ENCODE measurements around the gene UBE2D1.

The UBE2D1 gene

GRCh38 chr10:58351616-58352578 lies 17.1 kb downstream of the UBE2D1 start:
- ATAC-seq (replicated peaks) (no peak), DNase-seq (no peak)
- Mint-ChIP-seq H3K9me3 (no peaks in the 10 kb centered on the region), H3K4me3 (no peak overlapping the region), H3K4me1 (peaks cover 24 to 71% of the 10 kb centered on the region in 2 donors), H3K27me3 (no peaks in the 10 kb centered on the region), H3K36me3 (peaks cover 4 to 8% of the 10 kb centered on the region in 2 donors), H3K27ac (no peak overlapping the region)

GRCh38 chr10:58352956-58353610 lies 18.3 kb downstream of the UBE2D1 start:
- Mint-ChIP-seq H3K4me1 (peaks cover 25 to 62% of the 10 kb centered on the region in 2 donors), H3K36me3 (peaks cover 0 to 3% of the 10 kb centered on the region in 2 donors), H3K27ac (no peak overlapping the region), H3K4me3 (no peak overlapping the region), H3K9me3 (no peaks in the 10 kb centered on the region), H3K27me3 (no peaks in the 10 kb centered on the region)
- DNase-seq (no peak), ATAC-seq (replicated peaks) (no peak)

GRCh38 chr10:58356756-58357155 lies 21.9 kb downstream of the UBE2D1 start:
- H3K4me3 Mint-ChIP-seq = no peak overlapping the region
- no peaks in the 10 kb centered on the region for H3K27me3 Mint-ChIP-seq
- peaks cover 0 to 7% of the 10 kb centered on the region in 2 donors for H3K36me3 Mint-ChIP-seq
- DNase-seq = no peak
- no peak overlapping the region for H3K27ac Mint-ChIP-seq
- ATAC-seq (replicated peaks) = no peak
- no peaks in the 10 kb centered on the region for H3K9me3 Mint-ChIP-seq
- H3K4me1 Mint-ChIP-seq = peaks cover 25 to 52% of the 10 kb centered on the region in 2 donors

- Mint-ChIP-seq H3K9me3 (no peaks in the 10 kb centered on the region), H3K4me3 (no peak overlapping the region), H3K36me3 (peaks cover 0 to 7% of the 10 kb centered on the region in 2 donors), H3K27ac (no peak overlapping the region), H3K27me3 (no peaks in the 10 kb centered on the region), H3K4me1 (peaks cover 21 to 38% of the 10 kb centered on the region in 2 donors)
- ATAC-seq (replicated peaks) (no peak), DNase-seq (no peak)
Observed at GRCh38 chr10:58358314-58358933, 23.6 kb downstream of the UBE2D1 start.

DNA sequence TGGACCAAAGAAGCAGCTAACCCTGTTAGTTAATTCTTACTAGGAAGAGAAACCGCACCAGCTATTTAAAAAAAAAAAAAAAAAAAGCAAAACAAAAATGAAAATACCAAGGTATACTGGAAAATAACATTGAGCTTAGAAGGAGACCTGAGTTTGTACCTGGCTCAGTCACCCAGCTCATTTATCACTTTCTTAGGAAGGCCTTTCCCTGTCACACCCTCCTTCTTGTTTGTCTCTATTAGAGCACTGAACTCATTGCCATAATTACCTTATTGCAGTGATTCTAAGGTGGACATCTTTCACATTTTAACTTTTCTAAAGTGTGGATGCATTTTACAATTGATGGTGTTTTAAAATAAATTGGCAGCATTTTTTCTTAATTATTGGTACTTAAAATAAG lies 24.1 kb downstream of the UBE2D1 start:
- H3K27me3 Mint-ChIP-seq = no peaks in the 10 kb centered on the region
- ATAC-seq (replicated peaks) (no peak), DNase-seq (no peak)
- no peaks in the 10 kb centered on the region for H3K9me3 Mint-ChIP-seq
- H3K4me3 Mint-ChIP-seq = no peak overlapping the region
- H3K36me3 Mint-ChIP-seq = peaks cover 2 to 12% of the 10 kb centered on the region in 2 donors
- H3K27ac Mint-ChIP-seq = no peak overlapping the region
- peaks cover 21 to 37% of the 10 kb centered on the region in 2 donors for H3K4me1 Mint-ChIP-seq

- DNase-seq (no peak), ATAC-seq (replicated peaks) (peak; percentile 59 to 76)
- Mint-ChIP-seq H3K27me3 (no peaks in the 10 kb centered on the region), H3K9me3 (no peaks in the 10 kb centered on the region), H3K4me3 (no peak overlapping the region), H3K27ac (no peak overlapping the region), H3K36me3 (peaks cover 5 to 16% of the 10 kb centered on the region in 2 donors), H3K4me1 (peaks cover 21 to 33% of the 10 kb centered on the region in 2 donors)
Observed at GRCh38 chr10:58359541-58359940, 24.7 kb downstream of the UBE2D1 start.

DNA sequence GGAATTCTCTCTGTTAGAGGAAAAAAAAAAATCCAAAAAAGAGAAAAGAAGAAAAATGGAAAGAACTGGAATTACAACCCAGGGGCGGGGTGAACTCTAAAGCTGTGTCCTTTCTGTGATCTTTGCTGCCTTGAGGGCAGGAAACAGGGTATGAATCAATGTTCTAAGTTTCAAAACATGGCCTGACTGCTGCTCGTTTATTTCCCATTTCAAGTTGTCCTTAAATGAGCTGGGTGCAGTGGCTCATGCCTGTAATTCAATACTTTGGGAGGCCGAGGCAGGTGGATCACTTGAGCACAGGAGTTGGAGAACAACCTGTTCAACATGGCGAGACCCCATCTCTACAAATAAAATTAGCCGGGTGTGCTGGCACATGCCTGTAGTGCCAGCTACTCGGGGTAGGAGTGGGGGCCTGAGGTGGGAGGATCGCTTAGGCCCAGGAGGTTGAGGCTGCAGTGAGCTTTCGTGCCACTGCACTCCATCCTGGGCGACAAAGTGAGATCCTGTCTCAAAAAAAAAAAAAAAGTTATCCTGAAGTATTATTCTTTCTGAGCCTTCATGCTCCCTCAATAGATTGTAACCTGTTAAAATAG lies 25.7 kb downstream of the UBE2D1 start:
- no peak for ATAC-seq (replicated peaks)
- H3K9me3 Mint-ChIP-seq = no peaks in the 10 kb centered on the region
- no peak for DNase-seq
- peaks cover 9 to 22% of the 10 kb centered on the region in 2 donors for H3K36me3 Mint-ChIP-seq
- peaks cover 17 to 26% of the 10 kb centered on the region in 2 donors for H3K4me1 Mint-ChIP-seq
- no peak overlapping the region for H3K27ac Mint-ChIP-seq
- no peaks in the 10 kb centered on the region for H3K27me3 Mint-ChIP-seq
- H3K4me3 Mint-ChIP-seq = no peak overlapping the region

DNA sequence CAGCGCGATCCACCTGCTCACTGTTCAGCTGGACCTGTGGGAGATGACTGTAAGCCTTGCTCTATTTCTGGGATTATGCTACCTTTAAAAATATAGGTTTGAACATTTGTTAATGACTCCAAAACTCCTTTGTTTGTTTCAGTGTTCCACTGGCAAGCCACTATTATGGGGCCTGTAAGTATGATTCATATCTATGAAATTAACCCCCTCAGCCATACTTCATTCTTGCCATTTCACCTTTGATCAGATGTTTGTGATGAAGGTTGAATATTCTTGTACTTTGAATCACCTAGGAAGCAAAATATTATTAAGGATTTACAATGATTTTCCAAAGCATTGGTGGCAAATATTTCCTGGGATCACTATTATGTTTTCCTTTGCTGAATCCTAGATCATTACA lies 26.5 kb downstream of the UBE2D1 start:
- H3K9me3 Mint-ChIP-seq = no peaks in the 10 kb centered on the region
- no peak overlapping the region for H3K4me3 Mint-ChIP-seq
- DNase-seq = no peak
- no peak for ATAC-seq (replicated peaks)
- no peak overlapping the region for H3K27ac Mint-ChIP-seq
- H3K27me3 Mint-ChIP-seq = no peaks in the 10 kb centered on the region
- peaks cover 9 to 22% of the 10 kb centered on the region in 2 donors for H3K36me3 Mint-ChIP-seq
- H3K4me1 Mint-ChIP-seq = peaks cover 15 to 26% of the 10 kb centered on the region in 2 donors

DNA sequence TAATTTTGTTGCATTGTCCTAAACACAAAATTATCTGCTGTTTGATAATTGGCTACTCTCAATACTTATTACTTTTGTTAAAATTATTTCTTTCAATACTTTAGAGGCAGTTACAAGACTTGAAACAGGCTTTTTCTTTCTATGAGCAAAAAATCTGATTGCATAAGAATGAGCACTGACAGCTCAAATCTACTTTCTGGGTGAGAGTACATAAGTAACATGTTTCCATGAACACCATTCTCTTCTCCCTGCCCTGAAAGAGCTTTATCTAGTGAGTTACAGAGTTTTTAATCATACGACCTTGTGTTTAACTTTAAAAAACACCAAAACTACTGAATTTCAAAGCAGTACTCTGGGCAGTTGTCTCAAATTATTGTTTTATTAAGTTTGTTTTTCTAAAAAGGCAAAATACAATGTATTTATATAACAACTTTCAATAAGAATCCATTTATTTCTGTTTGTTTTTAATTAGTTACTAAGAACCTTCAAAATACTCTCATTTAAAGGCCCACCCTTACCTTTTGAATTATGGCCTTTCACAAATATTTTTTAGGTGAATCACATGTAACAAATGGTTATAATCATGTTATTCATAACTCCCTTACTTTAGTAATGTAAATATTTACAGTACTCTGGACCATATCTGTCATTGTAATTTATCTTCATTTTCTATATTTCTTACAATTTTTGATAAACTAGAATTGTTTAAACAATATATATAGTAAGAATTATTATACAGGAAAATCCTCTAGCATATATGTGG lies 27.4 kb downstream of the UBE2D1 start:
- ATAC-seq (replicated peaks) = no peak

GRCh38 chr10:58367069-58367468 lies 32.3 kb downstream of the UBE2D1 start:
- Mint-ChIP-seq H3K9me3 (no peaks in the 10 kb centered on the region), H3K27me3 (no peaks in the 10 kb centered on the region), H3K4me1 (no peaks in the 10 kb centered on the region), H3K4me3 (no peak overlapping the region), H3K36me3 (peaks cover 9 to 15% of the 10 kb centered on the region in 2 donors), H3K27ac (no peak overlapping the region)
- ATAC-seq (replicated peaks) (no peak), DNase-seq (no peak)

More for the DNA sequence above, 27.4 kb downstream of the UBE2D1 start:
- H3K4me3 Mint-ChIP-seq = no peak overlapping the region
- H3K27ac Mint-ChIP-seq = no peak overlapping the region
- peaks cover 9 to 22% of the 10 kb centered on the region in 2 donors for H3K36me3 Mint-ChIP-seq
- no peaks in the 10 kb centered on the region for H3K27me3 Mint-ChIP-seq
- H3K4me1 Mint-ChIP-seq = peaks cover 12 to 19% of the 10 kb centered on the region in 2 donors
- H3K9me3 Mint-ChIP-seq = no peaks in the 10 kb centered on the region
- DNase-seq = no peak

GRCh38 chr10:58371473-58371872 lies 36.7 kb downstream of the UBE2D1 start:
- Mint-ChIP-seq H3K4me3 (no peak overlapping the region), H3K27me3 (no peaks in the 10 kb centered on the region), H3K4me1 (no peaks in the 10 kb centered on the region), H3K36me3 (no peaks in the 10 kb centered on the region), H3K27ac (no peak overlapping the region), H3K9me3 (no peaks in the 10 kb centered on the region)
- ATAC-seq (replicated peaks) (no peak), DNase-seq (no peak)

GRCh38 chr10:58372607-58373441 lies 38.0 kb downstream of the UBE2D1 start:
- Mint-ChIP-seq H3K27me3 (no peaks in the 10 kb centered on the region), H3K4me3 (no peak overlapping the region), H3K27ac (no peak overlapping the region), H3K4me1 (no peaks in the 10 kb centered on the region), H3K36me3 (peaks cover 0 to 5% of the 10 kb centered on the region in 2 donors), H3K9me3 (no peaks in the 10 kb centered on the region)
- ATAC-seq (replicated peaks) = peak; percentile 71 to 80
- DNase-seq = no peak

- H3K27ac Mint-ChIP-seq = peak overlapping the region; percentile 51
- H3K36me3 Mint-ChIP-seq = peaks cover 0 to 6% of the 10 kb centered on the region in 2 donors
- DNase-seq (no peak), ATAC-seq (replicated peaks) (peak in 1 of 2 donors; percentile 18)
- H3K4me1 Mint-ChIP-seq = no peaks in the 10 kb centered on the region
- no peaks in the 10 kb centered on the region for H3K27me3 Mint-ChIP-seq
- no peaks in the 10 kb centered on the region for H3K9me3 Mint-ChIP-seq
- no peak overlapping the region for H3K4me3 Mint-ChIP-seq
Observed at GRCh38 chr10:58373442-58373827, 38.6 kb downstream of the UBE2D1 start.
